ENCODE results near the gene MYOM1.

The MYOM1 gene

GRCh38 chr18:3250237-3251107 lies 30.7 kb upstream of the MYOM1 start:
- no peak for DNase-seq (ENCODE audit: low read depth, low spot score)

- peak; percentile 29 for DNase-seq (ENCODE audit: low read depth, low spot score)
These were observed 29.0 kb upstream of the MYOM1 start for GRCh38 chr18:3248658-3249359.

- DNase-seq (ENCODE audit: low read depth, low spot score) = no peak
These were observed 28.4 kb upstream of the MYOM1 start for GRCh38 chr18:3248062-3248657.

- peak; percentile 100 for DNase-seq (ENCODE audit: low read depth, low spot score)
These were observed 27.7 kb upstream of the MYOM1 start, which contains the start of gene MYL12A for GRCh38 chr18:3247240-3248061. TSS of gene MYL12A (plus strand) at chr18:3247801. CDS start at chr18:3253248, 5,447 bp downstream.

GRCh38 chr18:3246635-3247239 lies 27.0 kb upstream of the MYOM1 start:
- DNase-seq (ENCODE audit: low read depth, low spot score) = no peak

GRCh38 chr18:3245853-3246634 lies 26.3 kb upstream of the MYOM1 start:
- DNase-seq (ENCODE audit: low read depth, low spot score) = peak; percentile 94

- DNase-seq (ENCODE audit: low read depth, low spot score) = no peak
These were observed 25.4 kb upstream of the MYOM1 start for GRCh38 chr18:3245185-3245564.

- no peak for DNase-seq (ENCODE audit: low read depth, low spot score)
These were observed 19.0 kb upstream of the MYOM1 start for GRCh38 chr18:3238742-3239141.

- peak; percentile 58 for DNase-seq (ENCODE audit: low read depth, low spot score)
These were observed 16.7 kb upstream of the MYOM1 start for GRCh38 chr18:3236470-3236869.

- DNase-seq (ENCODE audit: low read depth, low spot score) = no peak
These were observed 16.1 kb upstream of the MYOM1 start for GRCh38 chr18:3235846-3236245.

- DNase-seq (ENCODE audit: low read depth, low spot score) = no peak
These were observed 14.7 kb upstream of the MYOM1 start for GRCh38 chr18:3234457-3234856.

GRCh38 chr18:3233433-3234168 lies 13.8 kb upstream of the MYOM1 start:
- no peak for DNase-seq (ENCODE audit: low read depth, low spot score)

- no peak for DNase-seq (ENCODE audit: low read depth, low spot score)
These were observed 13.2 kb upstream of the MYOM1 start for GRCh38 chr18:3233004-3233403.

- DNase-seq (ENCODE audit: low read depth, low spot score) = no peak
These were observed 10.9 kb upstream of the MYOM1 start for GRCh38 chr18:3230401-3231334.

- DNase-seq (ENCODE audit: low read depth, low spot score) = no peak
These were observed 6.3 kb upstream of the MYOM1 start for GRCh38 chr18:3226048-3226447.

- DNase-seq (ENCODE audit: low read depth, low spot score) = no peak
These were observed 5.8 kb upstream of the MYOM1 start for GRCh38 chr18:3225588-3225987.

GRCh38 chr18:3224223-3224622 lies 4.5 kb upstream of the MYOM1 start:
- no peak for DNase-seq (ENCODE audit: low read depth, low spot score)

- no peak for DNase-seq (ENCODE audit: low read depth, low spot score)
These were observed 3.6 kb upstream of the MYOM1 start for GRCh38 chr18:3223356-3223755.

GRCh38 chr18:3221496-3221895 lies 1.7 kb upstream of the MYOM1 start:
- no peak for DNase-seq (ENCODE audit: low read depth, low spot score)

Data from ELF-1 (cell line).